Skin epidermis (tissue), 12 donors: ENCODE measurements around the gene ARL4A.
"Not testable (repeated sequence)": the region's sequence is repeated elsewhere in the genome, so short reads cannot be mapped to it uniquely, and the experiment has no call there.

ENCODE experiments used
- H3K27ac ChIP-seq, 21 experiments: fragments of 200-600 bp; sonication (generic) in 11 of 21; one replicate each; pipeline ENCODE4 v1.5.0; 2020; ENCODE audit warnings: mild to moderate bottlenecking in 3 of 21, inconsistent platforms in 2 of 21, moderate library complexity in 2 of 21
- H3K4me3 ChIP-seq, 7 experiments: fragments of 200-600 bp; sonication (generic) in 2 of 7; one replicate each; pipeline ENCODE4 v1.5.0; 2020; ENCODE audit warnings: inconsistent platforms in 2 of 7, mild to moderate bottlenecking in 2 of 7, moderate library complexity in 1 of 7

The ARL4A gene

DNA sequence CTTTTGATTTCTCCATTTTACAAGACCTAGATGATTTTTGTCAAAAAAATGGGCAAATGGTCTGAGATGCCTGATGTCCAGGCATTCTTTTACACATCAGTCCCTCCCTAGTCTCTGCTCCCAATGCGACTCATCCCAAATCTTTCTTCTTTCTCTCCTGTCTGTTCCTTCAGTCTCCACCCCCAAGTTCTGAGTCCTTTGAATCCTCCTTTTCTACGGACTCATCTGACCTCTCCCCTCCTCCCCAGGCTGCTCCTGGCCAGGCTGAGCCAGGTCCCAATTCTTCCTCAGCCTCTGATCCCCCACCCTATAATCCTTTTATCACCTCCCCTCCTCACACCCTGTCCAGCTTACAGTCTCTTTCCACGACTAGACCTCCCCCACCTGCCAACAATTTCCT, 26.4 kb upstream of the ARL4A start:
- H3K4me3 ChIP-seq, H3K27ac ChIP-seq: not testable (repeated sequence)

DNA sequence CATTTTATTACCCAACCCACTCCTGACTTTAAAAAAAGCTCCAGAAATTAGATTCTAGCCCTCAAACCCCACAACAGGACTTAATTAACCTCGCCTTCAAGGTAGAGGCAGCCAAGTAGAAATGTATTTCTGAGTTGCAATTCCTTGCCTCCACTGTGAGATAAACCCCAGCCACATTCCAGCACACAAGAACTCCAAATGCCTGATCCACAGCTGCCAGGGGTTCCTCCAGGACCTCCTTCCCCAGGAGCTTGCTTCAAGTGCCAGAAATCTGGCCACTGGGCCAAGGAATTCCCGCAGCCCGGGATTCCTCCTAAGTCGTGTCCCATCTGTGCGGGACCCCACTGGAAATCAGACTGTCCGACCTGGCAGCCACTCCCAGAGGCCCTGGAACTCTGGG, 25.9 kb upstream of the ARL4A start:
- H3K27ac ChIP-seq: no peak overlapping the region

DNA sequence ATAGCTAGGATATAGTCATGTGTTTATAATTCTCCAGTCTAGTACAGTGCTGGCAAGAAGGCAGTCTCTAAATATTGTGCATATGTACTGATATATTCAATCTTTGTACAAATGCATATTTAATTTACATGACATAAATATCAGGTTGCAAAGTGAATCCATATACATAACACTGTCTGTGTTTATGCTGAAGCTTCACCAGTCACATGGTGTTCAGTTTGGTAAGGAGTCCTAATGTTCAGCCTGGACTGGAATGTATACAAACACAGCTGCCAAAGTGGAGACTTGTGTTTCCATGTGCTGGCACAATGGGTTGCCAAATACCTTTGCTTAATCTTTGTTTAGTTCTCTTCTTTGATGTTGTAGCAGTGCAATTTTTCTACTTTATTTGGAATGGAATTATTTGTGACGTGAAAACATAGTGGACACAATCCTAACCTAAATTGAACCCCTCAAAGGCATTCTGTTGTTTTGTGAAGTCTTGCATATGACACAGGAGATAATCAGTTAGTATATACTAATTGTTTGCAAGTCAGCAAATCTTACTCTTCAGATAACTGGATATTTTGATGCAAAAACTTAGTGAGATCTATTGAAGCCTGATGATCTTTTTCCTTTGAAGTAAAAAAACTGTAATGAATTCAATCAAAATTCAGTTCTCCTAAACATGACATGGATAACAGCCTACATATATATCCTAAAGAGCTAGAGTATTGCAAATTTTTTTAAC, 17.3 kb upstream of the ARL4A start:
- H3K27ac ChIP-seq: peak overlapping the region in 2 of 21 experiments; percentile 1 to 23

More for the DNA sequence above, 25.9 kb upstream of the ARL4A start:
- no peak overlapping the region for H3K4me3 ChIP-seq

DNA sequence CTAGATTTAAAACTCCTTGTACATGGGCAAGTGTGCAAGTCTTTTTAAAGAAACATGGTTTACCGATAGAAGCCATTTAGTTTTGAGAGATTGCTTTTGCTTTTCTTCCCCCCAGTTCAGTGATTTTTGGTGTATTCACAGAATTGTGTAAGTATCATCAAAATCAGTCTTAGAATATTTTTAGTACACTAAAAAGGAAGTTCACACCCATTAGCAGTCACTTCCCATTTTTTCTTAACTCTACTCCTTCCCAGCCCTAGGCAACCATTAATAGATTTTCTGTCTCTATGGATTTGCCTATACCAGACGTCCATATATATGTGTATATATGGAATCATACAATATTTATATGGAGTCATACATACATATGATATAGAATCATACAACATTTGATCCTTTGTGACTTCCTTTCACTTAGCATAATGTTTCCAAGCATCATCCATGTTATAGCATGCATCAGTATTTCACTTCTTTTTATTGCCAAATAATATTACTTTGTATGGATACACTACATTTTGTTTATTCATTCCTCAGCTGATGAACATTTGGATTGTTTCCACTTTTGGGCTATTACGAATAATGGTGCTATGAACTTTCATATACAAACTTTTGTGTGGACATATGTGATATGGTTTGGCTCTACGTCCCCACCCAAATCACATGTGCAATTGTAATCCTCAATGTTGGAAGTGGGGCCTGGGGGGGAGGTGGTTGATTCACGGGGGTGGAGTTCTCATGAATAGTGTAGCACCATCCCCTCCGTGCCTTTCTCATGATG, 16.5 kb upstream of the ARL4A start:
- peak overlapping the region in 2 of 21 experiments; percentile 1 to 23 for H3K27ac ChIP-seq

More for the DNA sequence above, 17.3 kb upstream of the ARL4A start:
- no peak overlapping the region for H3K4me3 ChIP-seq

DNA sequence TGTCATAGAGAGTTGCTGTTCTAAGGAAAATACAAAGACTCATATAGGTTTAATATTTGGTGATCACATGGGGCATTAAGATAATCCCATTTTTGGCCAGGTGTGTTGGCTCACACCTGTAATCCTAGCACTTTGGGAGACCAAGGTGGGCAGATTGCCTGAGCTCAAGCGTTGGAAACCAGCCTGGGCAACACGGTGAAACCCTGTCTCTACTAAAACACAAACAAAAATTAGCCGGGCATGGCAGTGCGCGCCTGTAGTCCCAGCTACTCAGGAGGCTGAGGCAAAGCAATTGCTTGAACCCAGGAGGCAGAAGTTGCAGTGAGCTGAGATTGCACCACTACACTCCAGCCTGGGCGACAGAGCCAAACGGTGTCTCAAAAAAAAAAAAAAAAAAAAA, 14.0 kb upstream of the ARL4A start:
- not testable (repeated sequence) for H3K4me3 ChIP-seq

More for the DNA sequence above, 16.5 kb upstream of the ARL4A start:
- H3K4me3 ChIP-seq: no peak overlapping the region

DNA sequence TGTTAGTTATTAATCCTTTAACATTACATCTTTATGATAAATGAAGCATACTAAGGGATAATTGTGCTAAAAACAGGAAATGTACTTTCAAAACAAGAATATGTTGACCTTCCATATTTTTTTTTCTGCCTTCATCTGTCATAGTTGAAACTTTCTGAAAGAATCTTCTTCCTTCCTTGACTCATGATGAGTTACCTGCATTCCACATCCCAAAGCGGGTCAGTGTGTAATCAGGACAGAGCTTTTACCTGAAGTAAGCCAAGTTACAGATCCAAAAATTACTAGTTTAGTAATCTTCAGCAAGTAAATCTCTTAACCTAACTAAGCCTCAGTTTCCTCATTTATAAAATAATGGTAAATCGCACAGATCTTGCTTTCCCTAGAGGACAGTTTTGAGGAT, 13.4 kb upstream of the ARL4A start:
- no peak overlapping the region for H3K4me3 ChIP-seq

More for the DNA sequence above, 14.0 kb upstream of the ARL4A start:
- not testable (repeated sequence) for H3K27ac ChIP-seq

DNA sequence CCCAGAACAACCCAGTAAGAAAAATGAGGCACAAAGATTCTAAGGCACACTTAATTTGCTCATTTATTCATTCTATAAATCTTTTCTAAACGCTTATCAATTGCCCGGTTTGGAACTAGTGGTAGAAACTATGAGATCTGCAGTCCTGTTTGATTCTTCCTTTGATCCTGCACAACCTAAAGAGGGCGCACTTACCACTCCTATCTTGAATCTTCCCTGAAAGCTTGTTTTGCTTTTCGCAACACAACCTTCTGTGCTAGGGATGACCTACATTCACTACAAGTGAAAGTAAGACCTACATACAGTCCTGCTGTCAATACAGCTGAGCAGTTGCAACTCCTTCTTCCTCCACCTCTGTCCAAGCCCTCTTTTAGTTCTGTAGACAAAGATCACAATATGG, 12.6 kb upstream of the ARL4A start:
- no peak overlapping the region for H3K4me3 ChIP-seq
- no peak overlapping the region for H3K27ac ChIP-seq

More for the DNA sequence above, 13.4 kb upstream of the ARL4A start:
- no peak overlapping the region for H3K27ac ChIP-seq

DNA sequence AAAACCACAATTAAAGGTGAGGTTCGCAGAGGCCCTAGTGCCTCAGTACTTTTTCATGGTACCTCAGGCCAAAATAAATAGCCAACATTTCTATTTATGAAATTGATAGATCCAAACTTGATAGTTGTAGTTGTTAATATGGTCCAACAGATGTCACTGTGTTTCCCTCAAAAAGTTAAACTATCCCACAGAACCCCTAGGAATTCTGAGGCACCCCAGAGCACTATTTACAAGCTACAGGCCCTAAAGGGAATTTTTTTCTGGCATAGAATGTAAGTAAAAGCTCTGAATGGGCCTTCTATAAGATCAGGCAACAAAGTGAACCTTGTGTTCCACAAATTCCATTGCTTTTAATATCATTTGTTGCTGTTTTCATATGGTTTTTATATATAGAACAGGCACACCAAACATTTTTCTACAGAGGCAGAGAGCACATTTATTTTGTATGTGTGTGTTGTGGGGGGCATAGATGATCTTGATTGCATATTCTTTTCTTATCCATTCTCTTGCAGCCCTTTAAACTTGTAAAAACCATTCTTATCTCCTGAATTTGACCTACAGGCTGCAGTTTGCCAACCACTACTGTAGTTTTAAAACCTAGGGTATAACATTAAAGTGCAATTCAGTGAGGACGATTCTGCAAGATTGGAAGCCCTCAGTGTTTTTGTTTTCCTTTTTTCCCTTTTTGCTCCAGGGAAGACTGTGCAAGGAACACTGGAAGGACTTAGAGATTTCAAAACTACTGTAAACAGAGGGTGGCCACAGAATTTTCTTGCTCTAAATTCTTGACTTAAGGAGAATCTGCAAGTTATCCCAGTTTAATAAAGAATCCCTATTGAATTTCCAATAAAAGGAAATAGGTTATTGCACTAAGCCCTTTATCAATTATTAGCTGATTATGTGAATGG, 3.5 kb upstream of the ARL4A start:
- no peak overlapping the region for H3K4me3 ChIP-seq
- H3K27ac ChIP-seq: peak overlapping the region in 1 of 21 experiments; percentile 5

DNA sequence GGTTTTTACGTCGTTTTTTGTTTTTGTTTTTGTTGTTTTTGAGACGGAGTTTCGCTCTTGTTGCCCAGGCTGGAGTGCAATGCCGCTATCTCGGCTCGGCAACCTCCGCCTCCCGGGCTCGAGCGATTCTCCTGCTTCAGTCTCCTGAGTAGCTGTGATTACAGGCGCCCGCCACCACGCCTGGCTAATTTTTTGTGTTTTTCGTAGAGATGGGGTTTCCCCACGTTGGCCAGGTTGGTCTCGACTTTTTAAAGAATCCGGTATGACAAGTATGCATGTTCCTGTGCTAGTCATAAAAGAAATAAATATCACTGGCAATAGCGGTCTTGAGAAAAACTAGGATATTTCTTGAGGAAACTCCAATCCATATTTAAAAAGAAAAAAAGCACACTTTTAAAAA, 2.7 kb upstream of the ARL4A start:
- no peak overlapping the region for H3K27ac ChIP-seq
- H3K4me3 ChIP-seq: no peak overlapping the region

DNA sequence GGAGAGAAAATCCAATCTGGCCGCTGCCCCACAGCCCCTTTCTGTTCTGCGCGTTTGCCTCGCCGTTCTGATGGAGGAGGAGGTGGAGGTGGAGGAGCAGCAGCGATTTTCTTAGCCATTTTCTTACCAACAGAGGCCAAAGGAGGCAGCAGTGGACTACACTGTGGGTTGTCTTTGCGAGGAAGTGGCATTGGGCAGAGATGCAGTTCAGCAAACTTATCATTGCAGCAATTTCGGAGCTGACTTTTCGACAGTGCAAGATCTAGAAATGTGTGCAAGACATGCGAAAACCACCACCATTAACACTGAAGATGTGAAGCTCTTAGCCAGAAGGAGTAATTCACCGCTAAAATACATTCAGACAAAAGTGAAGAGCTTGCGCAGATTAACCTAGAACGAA, 1.9 kb upstream of the ARL4A start:
- Histone ChIP-seq H3K27ac (peak overlapping the region in 10 of 21 experiments; percentile 84 to 95 (median 92)), H3K4me3 (peak overlapping the region in 1 of 7 experiments; percentile 93)

DNA sequence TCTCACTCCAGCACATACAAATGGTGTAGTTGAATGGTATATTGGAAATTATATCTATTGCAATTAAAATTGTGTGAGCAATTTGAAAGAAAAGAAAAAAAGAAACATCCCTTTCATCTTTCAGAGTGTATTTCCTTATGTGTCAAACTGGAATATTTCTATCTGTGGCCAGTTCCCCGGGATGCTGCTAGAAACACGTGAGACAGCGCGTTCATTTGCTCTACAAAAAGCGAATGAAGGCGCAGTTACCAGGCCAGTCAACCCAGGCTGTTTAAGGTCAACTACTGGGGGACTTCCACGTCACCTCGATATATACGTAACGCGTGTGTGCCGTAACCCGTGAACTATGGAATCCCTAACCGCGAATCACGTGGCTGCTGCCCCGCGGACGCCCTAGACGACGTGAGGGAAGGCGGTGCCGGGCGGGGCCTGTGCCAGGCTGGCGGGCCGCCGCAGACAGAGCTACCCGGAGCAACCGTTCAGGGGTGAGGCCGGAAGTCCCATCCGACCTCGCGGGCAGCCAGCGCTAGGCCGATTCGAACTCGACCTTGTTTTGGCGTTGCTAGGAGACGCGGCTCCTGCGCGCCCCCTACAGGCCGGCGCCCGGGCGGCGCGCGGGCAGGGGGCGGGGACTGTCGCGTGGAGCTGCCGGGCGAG, 1.1 kb upstream of the ARL4A start:
- Histone ChIP-seq H3K4me3 (peak overlapping the region; percentile 77 to 98 (median 93)), H3K27ac (peak overlapping the region; percentile 75 to 95 (median 90))

DNA sequence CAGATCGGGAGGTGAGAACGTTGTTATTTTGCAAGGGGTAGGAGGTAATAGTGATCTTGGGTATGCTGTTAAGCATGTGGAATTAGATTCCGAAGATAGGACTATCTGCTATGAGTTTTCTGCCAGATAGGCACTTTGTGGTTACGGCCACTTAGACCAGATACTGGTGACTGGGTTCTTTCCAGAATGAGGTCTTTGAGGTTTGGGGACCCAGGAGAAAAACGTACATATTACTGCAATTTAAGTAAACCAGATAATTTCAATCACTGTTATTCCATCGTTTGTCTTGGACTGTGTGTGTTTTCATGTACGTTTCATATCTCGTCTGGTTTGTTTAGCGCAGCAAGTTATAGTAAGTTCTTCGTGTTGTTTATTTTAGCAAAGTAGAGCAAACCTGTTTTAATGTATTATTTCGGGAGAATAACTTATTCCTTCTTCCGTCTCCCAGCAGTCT, 312 bp downstream of the ARL4A start:
- Histone ChIP-seq H3K4me3 (peak overlapping the region; percentile 77 to 98 (median 93)), H3K27ac (peak overlapping the region in 20 of 21 experiments; percentile 0 to 95 (median 88))

DNA sequence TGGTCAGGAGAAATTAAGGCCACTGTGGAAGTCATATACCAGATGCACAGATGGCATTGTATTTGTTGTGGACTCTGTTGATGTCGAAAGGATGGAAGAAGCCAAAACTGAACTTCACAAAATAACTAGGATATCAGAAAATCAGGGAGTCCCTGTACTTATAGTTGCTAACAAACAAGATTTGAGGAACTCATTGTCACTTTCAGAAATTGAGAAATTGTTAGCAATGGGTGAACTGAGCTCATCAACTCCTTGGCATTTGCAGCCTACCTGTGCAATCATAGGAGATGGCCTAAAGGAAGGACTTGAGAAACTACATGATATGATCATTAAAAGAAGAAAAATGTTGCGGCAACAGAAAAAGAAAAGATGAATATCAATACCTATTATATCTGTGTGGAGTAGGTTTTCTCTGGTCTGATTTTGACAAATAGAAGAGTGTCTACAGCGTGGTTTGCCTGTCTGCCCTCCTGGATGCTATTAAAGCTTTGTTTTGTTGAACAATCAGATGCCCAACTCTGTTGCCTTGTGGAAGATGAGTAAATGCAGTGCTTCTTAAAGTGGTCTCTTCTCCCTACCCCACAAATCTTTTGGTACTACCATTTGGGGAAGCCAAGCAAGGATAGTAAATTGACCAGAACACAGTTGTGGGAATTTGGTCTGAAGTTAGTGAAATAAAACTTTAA, 1.2 kb downstream of the ARL4A start:
- Histone ChIP-seq H3K4me3 (peak overlapping the region; percentile 18 to 97 (median 81)), H3K27ac (peak overlapping the region in 11 of 21 experiments; percentile 23 to 92 (median 87))

DNA sequence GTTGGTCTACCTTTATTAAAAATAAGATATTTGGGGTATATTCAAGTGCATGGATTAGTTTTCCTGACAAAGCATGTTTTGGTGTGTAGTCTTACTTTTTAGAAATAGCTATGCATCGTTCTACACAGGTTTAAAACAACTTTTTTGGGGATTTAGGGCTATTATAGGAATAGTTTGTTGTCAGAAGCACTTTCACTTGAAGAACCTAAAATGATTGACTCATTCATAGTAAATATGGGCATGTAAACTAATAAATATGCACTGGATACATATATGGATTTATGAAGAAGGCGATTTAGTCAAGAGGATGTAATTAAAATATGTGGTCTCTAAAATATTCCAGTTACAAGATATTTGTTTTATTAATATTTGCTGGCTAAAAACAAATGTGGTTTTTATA, 2.0 kb downstream of the ARL4A start:
- H3K4me3 ChIP-seq: peak overlapping the region; percentile 11 to 93 (median 77)

DNA sequence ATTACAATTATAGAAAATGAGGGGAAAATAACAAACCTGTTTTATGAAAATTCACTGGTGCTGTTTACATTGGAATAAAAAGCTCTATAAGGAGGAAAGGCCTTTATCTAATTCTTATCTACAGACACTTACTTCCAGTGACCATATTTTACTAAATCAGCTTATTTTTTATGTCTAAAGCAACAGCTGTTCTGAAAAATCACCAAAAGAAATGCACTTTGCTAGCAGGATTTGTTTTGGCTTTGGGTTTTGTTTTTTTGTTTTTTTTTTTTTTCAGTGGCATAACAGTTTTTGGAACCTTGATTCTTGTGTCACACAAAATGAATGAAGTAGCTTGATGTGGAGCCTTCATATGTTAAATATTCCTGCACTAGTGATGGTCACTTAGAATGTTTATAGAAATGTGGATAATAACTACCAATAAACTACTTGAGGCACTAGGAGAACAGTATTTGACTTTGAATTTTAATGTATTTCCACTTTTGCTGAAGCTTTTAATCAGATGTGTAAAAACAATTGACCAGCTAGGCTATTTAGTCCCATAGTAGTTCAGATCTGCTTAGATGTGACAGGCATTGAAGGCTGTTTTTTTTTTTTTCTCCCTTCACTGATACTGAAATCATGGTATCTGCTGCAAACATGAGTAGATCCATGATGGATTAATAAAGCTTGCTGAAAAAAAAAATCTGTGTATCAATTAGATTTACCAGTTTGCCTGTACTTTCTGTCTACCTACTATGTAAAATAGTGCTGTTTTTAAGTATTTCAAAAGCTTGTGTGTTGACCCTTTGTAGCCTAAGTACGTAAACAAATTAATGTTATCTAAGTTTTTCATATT, 2.8 kb downstream of the ARL4A start:
- Histone ChIP-seq H3K4me3 (peak overlapping the region; percentile 4 to 93 (median 77)), H3K27ac (peak overlapping the region in 6 of 21 experiments; percentile 21 to 91 (median 42))

More for the DNA sequence above, 2.0 kb downstream of the ARL4A start:
- peak overlapping the region in 10 of 21 experiments; percentile 13 to 91 (median 42) for H3K27ac ChIP-seq

DNA sequence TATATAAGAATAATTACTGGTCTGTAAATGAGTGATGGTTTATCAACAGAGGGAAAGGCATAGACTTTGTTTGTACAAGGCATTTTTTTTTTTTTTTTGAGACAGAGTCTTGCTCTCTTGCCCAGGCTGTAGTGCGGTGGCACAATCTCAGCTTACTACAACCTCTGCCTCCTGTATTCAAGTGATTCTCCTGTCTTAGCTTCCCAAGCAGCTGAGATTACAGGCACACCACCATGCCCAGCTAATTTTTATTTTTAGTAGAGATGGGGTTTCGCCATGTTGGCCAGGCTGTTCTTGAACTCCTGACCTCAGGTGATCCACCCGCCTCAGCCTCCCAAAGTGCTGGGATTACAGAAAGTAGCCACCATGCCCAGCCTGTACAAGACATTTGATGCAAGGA, 4.0 kb downstream of the ARL4A start:
- not testable (repeated sequence) for H3K27ac ChIP-seq
- peak overlapping the region in 3 of 7 experiments; percentile 78 to 93 (median 81) for H3K4me3 ChIP-seq

DNA sequence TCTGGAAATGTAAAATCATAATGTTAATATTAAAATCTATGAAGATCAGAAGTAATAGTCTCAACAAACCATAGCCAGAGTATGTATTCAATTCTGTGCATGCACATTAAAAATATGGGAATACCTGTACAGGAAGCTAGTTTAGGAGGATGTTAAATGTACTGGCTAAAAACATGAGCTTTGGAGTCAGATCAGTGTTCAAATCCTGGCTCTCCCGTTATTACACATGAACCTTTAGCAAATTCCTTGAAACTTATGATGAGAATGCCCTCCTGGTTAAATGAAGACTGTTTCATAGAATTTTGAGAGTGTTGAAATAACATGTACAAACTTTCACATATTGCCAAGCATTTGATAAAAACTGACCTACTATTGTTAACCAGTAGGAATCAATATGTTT, 4.6 kb downstream of the ARL4A start:
- no peak overlapping the region for H3K4me3 ChIP-seq
- H3K27ac ChIP-seq: no peak overlapping the region
